ENCODE data around the gene NLRP13. TPM values are rescaled to one million over a fixed set of nuclear protein-coding genes. Genes with fewer than 3 reads are reported as not detected.
"Not testable (repeated sequence)": the region's sequence is repeated elsewhere in the genome, so short reads cannot be mapped to it uniquely, and the experiment has no call there.

Gene NLRP13
- total and polyA plus RNA-seq, 2 of the 8 experiments (the other 6 are each of a cell fraction or from before 2014, with no cell fraction given), result not detected

DNA sequence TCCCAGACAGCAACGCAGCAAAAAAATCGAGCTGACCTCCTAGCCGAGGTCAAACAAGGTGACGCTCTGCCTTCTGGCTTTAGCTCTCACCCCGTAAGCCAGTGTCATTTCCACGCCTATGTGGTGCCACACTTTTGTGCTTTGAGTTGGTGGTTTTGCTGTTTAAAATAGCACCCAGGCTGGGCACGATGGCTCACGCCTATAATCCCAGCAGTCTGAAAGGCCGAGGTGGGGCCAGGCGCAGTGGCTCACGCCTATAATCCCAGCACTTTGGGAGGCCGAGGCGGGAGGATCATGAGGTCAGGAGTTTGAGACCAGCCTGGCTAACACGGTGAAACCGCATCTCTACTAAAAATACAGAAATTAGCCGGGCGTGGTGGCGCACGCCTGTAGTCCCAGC, 18.4 kb upstream of the NLRP13 start:
- H3K4me1 ChIP-seq (replicated peaks in 1 of 4; ENCODE audit: control insufficient read depth in 3 of 4, insufficient read depth in 4 of 4, low read length in 3 of 4); H2AFZ ChIP-seq (ENCODE audit: low read length); H3K18ac ChIP-seq (ENCODE audit: extremely low read depth, low read length); H3K4ac ChIP-seq (replicated peaks; ENCODE audit: insufficient read length, low read depth, low read length); H3K27me3 ChIP-seq (replicated peaks in 1 of 4; ENCODE audit: control insufficient read depth in 3 of 4, extremely low read depth in 1 of 4, insufficient read depth in 3 of 4, low read length in 3 of 4); H2BK12ac ChIP-seq (ENCODE audit: low read depth, low read length); H2BK5ac ChIP-seq (ENCODE audit: low read depth, low read length); H3K23ac ChIP-seq (ENCODE audit: insufficient read length); H3K79me2 ChIP-seq (ENCODE audit: control insufficient read depth in 1 of 2, insufficient read depth in 2 of 2, low read length in 2 of 2); FAIRE-seq; H3K79me1 ChIP-seq (ENCODE audit: low read depth, low read length); H3K14ac ChIP-seq (ENCODE audit: insufficient read length); H3K4me3 ChIP-seq (ENCODE audit: extremely low read depth in 1 of 4, insufficient read depth in 2 of 4, low read depth in 3 of 4, low read length in 4 of 4); H4K91ac ChIP-seq (replicated peaks; ENCODE audit: insufficient read length, low read length); H2BK15ac ChIP-seq (ENCODE audit: low read length); H4K5ac ChIP-seq (ENCODE audit: insufficient read length, low read depth, low read length); H3K27ac ChIP-seq (ENCODE audit: low read depth, low read length); H3K36me3 ChIP-seq (ENCODE audit: control insufficient read depth in 2 of 4, insufficient read depth in 4 of 4, low read length in 3 of 4); H3K56ac ChIP-seq (replicated peaks; ENCODE audit: insufficient read length, low read depth, low read length); H3K23me2 ChIP-seq (ENCODE audit: low read depth, low read length); CTCF ChIA-PET (ENCODE audit: partially characterized antibody); H2AK5ac ChIP-seq (ENCODE audit: low read depth, low read length); H3K9ac ChIP-seq (replicated peaks in 1 of 4; ENCODE audit: extremely low read depth in 1 of 4, low read depth in 3 of 4, low read length in 3 of 4); H2BK20ac ChIP-seq (ENCODE audit: low read length); H4K20me1 ChIP-seq (replicated peaks in 1 of 2; ENCODE audit: control insufficient read depth in 1 of 2, insufficient read depth in 2 of 2, low read length in 2 of 2); POLR2A ChIA-PET (ENCODE audit: partially characterized antibody); H3K4me2 ChIP-seq (ENCODE audit: insufficient read depth in 1 of 2, low read depth in 2 of 2, low read length in 2 of 2); H2BK120ac ChIP-seq (replicated peaks; ENCODE audit: low read depth, low read length); DNase-seq (ENCODE audit: low read depth in 1 of 2, low spot score in 2 of 2); H4K8ac ChIP-seq (ENCODE audit: extremely low read depth, insufficient read depth, low read length): not testable (repeated sequence)
- H3K9me3 ChIP-seq (ENCODE audit: insufficient read depth in 2 of 2, low read depth in 1 of 2, low read length in 1 of 2), result peaks cover 70 to 89% of the 10 kb centered on the region in 2 experiments
- 82% methylated on average over 18 of the region's 19 CpGs; no CpG with 5 or more reads in 1 of the 2 experiments for WGBS, 2 experiments (ENCODE audit: extremely low coverage in 1 of 2, insufficient coverage in 1 of 2, insufficient read length in 1 of 2, insufficient replicate concordance in 2 of 2, low coverage in 1 of 2, low lambda C conversion rate in 2 of 2, missing lambda C conversion rate in 1 of 2)

All from H1 (cell line).